HCEC 1CT (cell line): ENCODE results near the gene HLA-DRB1.
"Not testable (repeated sequence)": the region's sequence is repeated elsewhere in the genome, so short reads cannot be mapped to it uniquely, and the experiment has no call there.

Source experiments
- DNase-seq: peaks from one replicate; pipeline ENCODE4 v3.0.0-alpha.2; 2017

Gene HLA-DRB1

GRCh38 chr6:32608362-32608761 is 18.7 kb upstream of the HLA-DRB1 start:
- no peak for DNase-seq

- DNase-seq: no peak
These were observed 18.3 kb upstream of the HLA-DRB1 start for GRCh38 chr6:32607988-32608298.

- DNase-seq: no peak
These were observed 17.8 kb upstream of the HLA-DRB1 start for GRCh38 chr6:32607263-32607987.

- no peak for DNase-seq
These were observed 14.8 kb upstream of the HLA-DRB1 start for GRCh38 chr6:32604434-32604877.

GRCh38 chr6:32603888-32604287 is 14.2 kb upstream of the HLA-DRB1 start:
- no peak for DNase-seq

- no peak for DNase-seq
These were observed 13.6 kb upstream of the HLA-DRB1 start for GRCh38 chr6:32603222-32603621.

- no peak for DNase-seq
These were observed 12.7 kb upstream of the HLA-DRB1 start for GRCh38 chr6:32602383-32602782.

GRCh38 chr6:32597024-32597423 is 7.4 kb upstream of the HLA-DRB1 start:
- DNase-seq: no peak

- DNase-seq: not testable (repeated sequence)
These were observed 1.1 kb upstream of the HLA-DRB1 start for GRCh38 chr6:32590713-32591112.

GRCh38 chr6:32588156-32588555 is 1.5 kb downstream of the HLA-DRB1 start:
- no peak for DNase-seq

GRCh38 chr6:32583527-32583898 is 6.1 kb downstream of the HLA-DRB1 start:
- no peak for DNase-seq

- no peak for DNase-seq
These were observed 8.1 kb downstream of the HLA-DRB1 start for GRCh38 chr6:32581315-32582095.

GRCh38 chr6:32580593-32580992 is 9.1 kb downstream of the HLA-DRB1 start:
- DNase-seq: no peak

GRCh38 chr6:32578962-32579361 is 10.7 kb downstream of the HLA-DRB1 start:
- no peak for DNase-seq

- DNase-seq: not testable (repeated sequence)
These were observed 12.2 kb downstream of the HLA-DRB1 start for GRCh38 chr6:32577493-32577892.

GRCh38 chr6:32576250-32576649 is 13.4 kb downstream of the HLA-DRB1 start:
- no peak for DNase-seq

- no peak for DNase-seq
These were observed 19.2 kb downstream of the HLA-DRB1 start for GRCh38 chr6:32570363-32570905.

GRCh38 chr6:32568561-32568960 is 21.1 kb downstream of the HLA-DRB1 start:
- DNase-seq: no peak

- DNase-seq: no peak
These were observed 22.7 kb downstream of the HLA-DRB1 start for GRCh38 chr6:32566957-32567356.

GRCh38 chr6:32565511-32565910 is 24.1 kb downstream of the HLA-DRB1 start:
- no peak for DNase-seq

GRCh38 chr6:32562940-32563339 is 26.7 kb downstream of the HLA-DRB1 start:
- DNase-seq: no peak

- no peak for DNase-seq
These were observed 29.9 kb downstream of the HLA-DRB1 start for GRCh38 chr6:32559747-32560146.

GRCh38 chr6:32558426-32559057 is 31.1 kb downstream of the HLA-DRB1 start:
- DNase-seq: no peak
